Lower leg skin (tissue), 4 donors: ENCODE results near the gene THUMPD2. TPM values are rescaled to one million over a fixed set of nuclear protein-coding genes. Genes with fewer than 3 reads are reported as not detected.

Experiments used
- DNase-seq, 2 donors: peaks; one replicate each; pipeline ENCODE4 v3.0.0-alpha.2; 2019; ENCODE audit warnings: low spot score in 2 of 2
- H3K4me3 ChIP-seq: fragments of 200-600 bp; sonication (generic); 2 replicates; pipeline ENCODE4 v1.5.1; 2017; ENCODE audit warnings: mild to moderate bottlenecking, low read depth; ENCODE audit not compliant: poor library complexity, severe bottlenecking
- POLR2A ChIP-seq, 2 donors: fragments of 450-650 bp; IDR thresholded peaks; one replicate each; pipeline ENCODE4 v1.6.1; 2016 to 2017; ENCODE audit warnings: antibody characterized with exemption in 2 of 2, mild to moderate bottlenecking in 1 of 2, moderate library complexity in 1 of 2
- WGBS, 2 donors: methylation state at CpG; one replicate each; pipeline ENCODE4 v1.1.5; 2018; 5-methylcytosine and 5-hydroxymethylcytosine counted together
- intact Hi-C: fragments of 100-400 bp; cut with DNase I; formaldehyde crosslinking; loops from one replicate; pipeline ENCODE4 v1.15.0; 2023; ENCODE audit warnings: low total_unique reads
- total RNA-seq, 4 donors: library from RNA; depleted of rRNA; stranded (reverse); fragments of >200 nt; gene quantifications; one replicate each; pipeline ENCODE4 v1.1.0, GENCODE V29; 2016
- TF ChIP-seq, protein P1 (sequence below), 3 donors: fragments of 450-650 bp; IDR thresholded peaks; one replicate each; pipeline ENCODE4 v1.5.1; 2016; ENCODE audit warnings: antibody characterized with exemption in 3 of 3, mild to moderate bottlenecking in 3 of 3, moderate library complexity in 2 of 3

Gene THUMPD2
- total RNA-seq, 4 donors from 2014 or later, result 11.1 to 18.0 (median 14.7) TPM

DNA sequence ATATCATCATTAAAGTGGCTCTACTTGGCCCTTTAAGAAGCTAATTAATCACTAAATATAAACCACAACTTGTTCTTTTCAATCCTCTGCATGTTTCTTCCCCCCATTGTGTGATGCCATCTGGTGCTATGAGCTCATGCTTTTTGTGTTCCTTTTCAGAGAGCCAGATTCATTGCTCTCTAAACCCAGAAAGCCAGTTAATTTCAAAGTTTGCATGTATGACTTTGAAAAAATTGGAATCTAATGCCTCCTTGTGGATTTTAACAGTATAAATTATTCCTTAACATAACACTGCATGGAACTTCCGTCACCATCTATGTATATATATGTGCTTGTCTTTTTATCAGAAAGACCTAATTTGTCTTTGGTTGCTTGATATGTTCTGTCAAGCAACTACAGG, 82.2 kb downstream of the THUMPD2 start:
- H3K4me3 ChIP-seq, result no peak overlapping the region
- TF ChIP-seq, protein P1, sequence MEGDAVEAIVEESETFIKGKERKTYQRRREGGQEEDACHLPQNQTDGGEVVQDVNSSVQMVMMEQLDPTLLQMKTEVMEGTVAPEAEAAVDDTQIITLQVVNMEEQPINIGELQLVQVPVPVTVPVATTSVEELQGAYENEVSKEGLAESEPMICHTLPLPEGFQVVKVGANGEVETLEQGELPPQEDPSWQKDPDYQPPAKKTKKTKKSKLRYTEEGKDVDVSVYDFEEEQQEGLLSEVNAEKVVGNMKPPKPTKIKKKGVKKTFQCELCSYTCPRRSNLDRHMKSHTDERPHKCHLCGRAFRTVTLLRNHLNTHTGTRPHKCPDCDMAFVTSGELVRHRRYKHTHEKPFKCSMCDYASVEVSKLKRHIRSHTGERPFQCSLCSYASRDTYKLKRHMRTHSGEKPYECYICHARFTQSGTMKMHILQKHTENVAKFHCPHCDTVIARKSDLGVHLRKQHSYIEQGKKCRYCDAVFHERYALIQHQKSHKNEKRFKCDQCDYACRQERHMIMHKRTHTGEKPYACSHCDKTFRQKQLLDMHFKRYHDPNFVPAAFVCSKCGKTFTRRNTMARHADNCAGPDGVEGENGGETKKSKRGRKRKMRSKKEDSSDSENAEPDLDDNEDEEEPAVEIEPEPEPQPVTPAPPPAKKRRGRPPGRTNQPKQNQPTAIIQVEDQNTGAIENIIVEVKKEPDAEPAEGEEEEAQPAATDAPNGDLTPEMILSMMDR (IDR thresholded peaks at IDR 0.05), result no peak
- TF ChIP-seq POLR2A (IDR thresholded peaks at IDR 0.05), result no peak
- DNase-seq, result no peak
- intact Hi-C loops, result no loop called here
- WGBS, 2 donors, result 37 to 40% methylated on average over 1 of the region's 1 CpG

DNA sequence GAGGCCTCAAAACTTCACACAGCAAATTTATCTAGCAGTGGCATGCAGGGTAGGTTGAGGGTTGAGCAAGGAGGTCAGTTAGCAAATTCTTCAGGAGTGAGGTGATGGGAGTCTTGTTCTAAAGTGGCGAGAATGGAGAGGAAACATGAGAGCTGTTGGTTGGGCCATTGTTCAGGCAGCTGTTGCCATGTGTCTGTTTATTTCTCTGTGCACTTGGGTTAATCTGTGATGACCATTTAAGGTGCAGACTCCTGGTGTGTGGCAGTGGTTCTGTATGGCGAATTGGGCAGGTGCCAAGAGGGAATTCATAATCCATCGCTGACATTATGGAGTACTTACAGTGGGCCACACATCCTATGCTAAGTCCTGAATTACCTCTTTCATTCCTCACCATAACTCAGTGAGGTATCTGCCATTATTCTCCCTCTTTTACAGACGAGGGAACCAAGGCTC, 82.9 kb downstream of the THUMPD2 start:
- TF ChIP-seq POLR2A (IDR thresholded peaks at IDR 0.05), result no peak
- TF ChIP-seq, protein P1 (IDR thresholded peaks at IDR 0.05), result no peak
- no peak for DNase-seq
- H3K4me3 ChIP-seq, result no peak overlapping the region
- intact Hi-C loops, result no loop called here
- 89 to 91% methylated on average over 4 of the region's 4 CpGs for WGBS, 2 donors

DNA sequence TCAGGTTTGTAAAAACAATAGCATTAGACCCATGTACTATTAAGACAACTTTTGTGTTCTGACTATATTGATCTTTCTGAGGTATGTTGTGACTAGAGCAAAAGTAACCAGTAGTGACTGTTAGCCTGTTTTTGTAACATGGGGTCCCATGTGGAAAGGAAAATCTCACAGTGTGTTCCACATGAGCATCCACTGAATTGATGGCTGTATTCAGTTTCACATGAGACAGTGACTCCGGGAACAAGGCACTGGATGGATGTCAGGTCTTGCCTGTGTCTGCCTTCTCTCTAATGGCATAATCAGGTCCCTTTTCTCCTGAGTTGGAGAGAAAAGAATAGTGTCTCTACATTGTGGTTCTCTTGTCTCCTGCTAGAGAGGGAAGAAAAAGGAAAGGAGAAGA, 85.8 kb downstream of the THUMPD2 start:
- TF ChIP-seq, protein P1 (IDR thresholded peaks at IDR 0.05), result no peak
- no peak for TF ChIP-seq POLR2A (IDR thresholded peaks at IDR 0.05)
- WGBS, 2 donors, result 60 to 80% methylated on average over 1 of the region's 1 CpG
- intact Hi-C loops, result no loop called here
- no peak overlapping the region for H3K4me3 ChIP-seq
- DNase-seq, result no peak

GRCh38 chr2:39689876-39690275, 89.2 kb downstream of the THUMPD2 start:
- TF ChIP-seq, protein P1 (IDR thresholded peaks at IDR 0.05), result no peak
- TF ChIP-seq POLR2A (IDR thresholded peaks at IDR 0.05), result no peak
- 84 to 93% methylated on average over 6 of the region's 6 CpGs for WGBS, 2 donors
- intact Hi-C loops, result no loop called here
- no peak for DNase-seq
- H3K4me3 ChIP-seq, result no peak overlapping the region

DNA sequence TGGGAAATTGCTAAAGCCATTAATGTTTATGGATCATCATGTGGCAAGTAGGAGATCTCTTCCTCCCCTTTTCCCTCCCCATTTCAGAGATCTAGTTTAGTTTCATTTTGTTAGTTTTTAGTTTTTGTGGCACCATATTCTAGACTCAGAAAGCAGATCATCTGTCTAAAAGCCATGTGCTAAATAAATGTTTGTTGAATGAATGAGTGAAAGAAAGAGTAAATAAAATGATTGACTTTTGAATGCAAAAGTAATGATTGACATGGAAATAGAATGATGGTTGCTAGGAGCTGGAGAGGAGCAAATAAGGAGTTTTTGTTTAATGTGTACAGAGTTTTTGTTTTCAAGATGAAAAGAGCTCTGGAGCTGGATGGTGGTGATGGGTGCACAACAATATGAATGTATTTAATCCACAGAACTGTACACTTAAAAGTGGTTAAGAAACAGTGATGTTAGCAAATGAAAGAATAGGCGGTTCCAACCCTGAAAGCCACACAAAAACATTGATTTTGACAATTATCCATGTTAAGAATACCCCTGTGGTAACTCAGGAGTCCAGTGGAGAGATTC, 89.7 kb downstream of the THUMPD2 start:
- WGBS, 2 donors, result 81 to 84% methylated on average over 1 of the region's 1 CpG
- TF ChIP-seq, protein P1 (IDR thresholded peaks at IDR 0.05), result no peak
- no peak for TF ChIP-seq POLR2A (IDR thresholded peaks at IDR 0.05)
- DNase-seq, result no peak
- H3K4me3 ChIP-seq, result no peak overlapping the region
- intact Hi-C loops, result no loop called here

GRCh38 chr2:39688181-39688580, 90.9 kb downstream of the THUMPD2 start:
- intact Hi-C loops, result no loop called here
- WGBS, 2 donors, result 68 to 73% methylated on average over 2 of the region's 2 CpGs
- H3K4me3 ChIP-seq, result no peak overlapping the region
- TF ChIP-seq POLR2A (IDR thresholded peaks at IDR 0.05), result no peak
- TF ChIP-seq, protein P1 (IDR thresholded peaks at IDR 0.05), result no peak
- DNase-seq, result no peak
